Cardiac muscle cell (in vitro differentiated cells and primary cell): ENCODE data around the gene STARD10. TPM values are rescaled to one million over a fixed set of nuclear protein-coding genes. Genes with fewer than 3 reads are reported as not detected.

Experiments
- DNase-seq, 2 donors: peaks; one replicate each; pipeline versions ENCODE4 v3.0.0 to v3.0.0-alpha.2; 2010 to 2017; ENCODE audit warnings: low read depth in 1 of 2, low spot score in 1 of 2
- H3K27ac ChIP-seq: fragments of 200-600 bp; sonication (generic); 2 replicates; pipeline ENCODE4 v1.5.1; 2016
- H3K27me3 ChIP-seq: fragments of 200-600 bp; sonication (generic); 2 replicates; pipeline ENCODE4 v1.6.0; 2016; ENCODE audit warnings: control low read depth
- H3K36me3 ChIP-seq: fragments of 200-600 bp; sonication (generic); 2 replicates; pipeline ENCODE4 v1.5.1; 2016; ENCODE audit warnings: control low read depth
- H3K4me1 ChIP-seq: fragments of 200-600 bp; sonication (generic); 2 replicates; pipeline ENCODE4 v1.8.1; 2017; ENCODE audit warnings: low read depth, mild to moderate bottlenecking, mixed run types
- H3K4me3 ChIP-seq: fragments of 200-600 bp; sonication (generic); 2 replicates; pipeline ENCODE4 v1.5.1; 2016; ENCODE audit warnings: mild to moderate bottlenecking
- H3K9me3 ChIP-seq: fragments of 200-600 bp; sonication (generic); 2 replicates; pipeline ENCODE4 v1.5.1; 2017; ENCODE audit warnings: low read depth, mild to moderate bottlenecking, control low read depth
- CTCF ChIP-seq: IDR thresholded peaks from 2 replicates; pipeline ENCODE4 v1.5.1; 2012; ENCODE audit warnings: low read depth, mild to moderate bottlenecking, low read length
- polyA plus RNA-seq: library from polyadenylated mRNA; unstranded; fragments of >200 nt; fragmentation: Nextera tagmentation; extraction: Ambion mirVana; gene quantifications from 2 replicates; pipeline ENCODE4 v1.2.1, GENCODE V29; 2016
- total RNA-seq: library from RNA; depleted of rRNA; stranded (reverse); fragments of >200 nt; gene quantifications from 2 replicates; pipeline ENCODE4 v1.2.3, GENCODE V29; 2016

The STARD10 gene
- total and polyA plus RNA-seq, 2 experiments from 2014 or later = 91.4 to 101 TPM

DNA sequence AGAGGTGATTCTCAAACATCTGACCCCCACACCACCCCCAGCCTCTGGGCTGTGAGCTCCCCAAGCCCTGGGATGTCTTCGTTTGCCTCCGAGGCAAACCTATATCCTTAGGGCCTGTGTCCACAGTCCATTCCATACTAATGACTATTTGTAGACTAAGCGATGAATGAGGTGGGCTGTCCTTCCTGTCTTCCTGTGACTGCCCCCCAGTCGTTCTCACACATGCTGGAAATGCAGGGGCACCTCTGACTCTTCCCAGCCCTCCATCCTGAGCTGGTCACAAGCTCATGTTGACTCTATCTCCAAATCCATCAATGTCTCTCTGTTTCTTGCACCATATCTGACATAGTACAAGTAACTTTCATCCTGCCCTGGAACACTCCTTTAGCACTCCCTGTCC is 25.1 kb upstream of the STARD10 start:
- no peaks in the 10 kb centered on the region for H3K27me3 ChIP-seq

DNA sequence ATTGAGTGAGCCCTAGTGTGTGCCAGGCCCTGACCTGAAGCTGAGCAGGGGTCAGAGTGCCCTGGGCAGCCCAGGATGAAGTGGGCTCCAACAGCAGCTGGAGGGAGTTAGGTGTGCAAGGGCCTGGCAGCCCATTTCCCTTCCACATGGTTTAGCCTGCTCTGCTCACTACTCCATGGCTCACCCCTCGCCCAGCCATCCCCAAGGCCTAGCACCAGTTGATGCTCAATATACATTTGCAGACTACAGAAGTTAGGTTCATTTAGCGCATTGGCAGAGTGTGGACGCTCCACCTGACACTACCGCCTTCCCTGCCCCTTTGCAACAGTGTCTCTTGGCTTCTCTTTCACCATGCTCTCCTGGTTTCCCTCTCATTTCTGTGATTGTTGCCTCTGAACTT is 24.1 kb upstream of the STARD10 start:
- no peak for TF ChIP-seq CTCF

More for the DNA sequence above, 25.1 kb upstream of the STARD10 start:
- no peak for DNase-seq
- no peak overlapping the region for H3K27ac ChIP-seq
- no peaks in the 10 kb centered on the region for H3K9me3 ChIP-seq
- no peaks in the 10 kb centered on the region for H3K36me3 ChIP-seq
- no peak for TF ChIP-seq CTCF
- H3K4me1 ChIP-seq = peaks cover 8% of the 10 kb centered on the region
- H3K4me3 ChIP-seq = no peak overlapping the region

GRCh38 chr11:72816404-72816990 is 22.6 kb upstream of the STARD10 start:
- no peak for TF ChIP-seq CTCF
- H3K4me3 ChIP-seq = no peak overlapping the region
- H3K4me1 ChIP-seq = peaks cover 18% of the 10 kb centered on the region
- H3K9me3 ChIP-seq = no peaks in the 10 kb centered on the region
- H3K27ac ChIP-seq = no peak overlapping the region
- no peaks in the 10 kb centered on the region for H3K36me3 ChIP-seq
- no peak for DNase-seq
- no peaks in the 10 kb centered on the region for H3K27me3 ChIP-seq

More for the DNA sequence above, 24.1 kb upstream of the STARD10 start:
- no peak overlapping the region for H3K27ac ChIP-seq
- no peak for DNase-seq
- H3K4me3 ChIP-seq = no peak overlapping the region
- H3K4me1 ChIP-seq = peaks cover 13% of the 10 kb centered on the region
- H3K9me3 ChIP-seq = no peaks in the 10 kb centered on the region
- H3K27me3 ChIP-seq = no peaks in the 10 kb centered on the region
- H3K36me3 ChIP-seq = no peaks in the 10 kb centered on the region

DNA sequence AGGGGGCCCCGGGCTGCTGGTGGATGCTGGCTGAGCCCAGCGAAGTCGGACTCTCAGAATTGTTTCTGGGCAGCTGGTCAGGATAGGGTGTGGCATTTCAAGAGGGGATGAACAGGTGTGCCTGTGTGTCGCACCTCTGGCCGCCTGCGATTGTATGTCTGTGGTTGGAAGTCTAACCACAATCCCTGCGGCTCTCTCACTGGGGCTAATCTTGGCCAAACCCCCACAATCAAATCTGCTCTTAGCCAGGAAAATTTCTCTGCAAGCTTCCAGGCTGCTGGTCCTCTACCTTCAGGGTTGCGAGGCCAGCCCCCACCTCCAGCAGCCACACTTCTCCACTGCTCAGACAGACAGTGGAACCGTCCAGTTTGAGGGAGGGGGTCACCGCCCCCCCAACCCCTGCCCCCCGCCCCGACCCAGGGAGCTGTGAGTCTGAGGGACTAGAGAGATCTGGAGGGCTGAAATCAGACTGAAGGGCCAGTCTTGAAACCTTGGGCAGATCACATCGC is 21.3 kb upstream of the STARD10 start:
- TF ChIP-seq CTCF = no peak
- no peak overlapping the region for H3K27ac ChIP-seq
- H3K4me1 ChIP-seq = peaks cover 14% of the 10 kb centered on the region
- no peak for DNase-seq
- H3K9me3 ChIP-seq = no peaks in the 10 kb centered on the region
- no peaks in the 10 kb centered on the region for H3K36me3 ChIP-seq
- H3K4me3 ChIP-seq = peak overlapping the region; percentile 71
- H3K27me3 ChIP-seq = no peaks in the 10 kb centered on the region

DNA sequence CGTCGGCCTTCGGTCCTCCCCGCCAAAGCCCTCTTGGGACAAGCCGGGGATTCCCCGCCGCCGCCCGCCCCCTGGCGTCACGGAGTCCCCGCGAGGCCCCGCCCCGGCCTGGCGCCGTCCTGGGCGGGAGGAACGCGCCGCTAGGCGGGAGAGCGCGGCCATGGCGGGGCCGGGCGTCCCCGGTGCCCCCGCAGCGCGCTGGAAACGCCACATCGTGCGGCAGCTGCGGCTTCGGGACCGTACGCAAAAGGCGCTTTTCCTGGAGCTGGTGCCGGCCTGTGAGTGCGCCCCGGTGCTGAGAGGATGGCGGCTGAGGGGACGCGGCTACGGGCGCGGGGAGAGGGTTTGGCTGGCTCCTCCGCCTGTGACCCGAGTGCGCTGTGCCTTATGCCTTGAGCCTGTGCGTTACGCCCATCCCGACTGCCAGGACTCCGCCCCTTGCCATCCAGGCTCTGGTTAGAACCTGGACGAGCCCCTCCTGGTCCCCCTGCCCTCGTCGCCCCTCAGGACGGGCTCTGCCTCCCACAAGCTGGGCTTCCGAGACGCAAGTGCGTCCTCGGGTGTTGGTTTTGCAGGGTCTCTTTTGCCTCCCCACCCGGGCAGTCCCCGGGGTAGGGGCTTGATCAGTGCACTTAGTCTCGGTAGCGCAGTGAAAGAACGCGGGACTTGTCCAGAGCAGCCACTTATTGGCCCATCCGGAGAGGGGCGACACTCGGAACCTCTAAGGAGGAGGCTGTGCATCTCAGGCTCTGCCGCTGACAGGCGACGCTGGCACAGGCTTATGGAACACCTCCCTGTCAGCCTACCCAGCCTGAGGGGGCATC is 20.7 kb upstream of the STARD10 start, which contains the start of gene ATG16L2:
TSS of gene ATG16L2 (plus strand) at position 126 of the 824 bp plus-strand sequence. CDS start at position 161, 35 bp downstream.
- peak; percentile 89 to 93 for DNase-seq
- H3K27me3 ChIP-seq = no peaks in the 10 kb centered on the region
- H3K36me3 ChIP-seq = no peaks in the 10 kb centered on the region
- peaks cover 14% of the 10 kb centered on the region for H3K4me1 ChIP-seq
- peak within 1 kb of the TSS; percentile 99 for H3K27ac ChIP-seq
- peak within 1 kb of the TSS; percentile 71 for H3K4me3 ChIP-seq
- peak; percentile 5 for TF ChIP-seq CTCF
- H3K9me3 ChIP-seq = no peaks in the 10 kb centered on the region
